ENCODE results near the gene ADAMTS2. TPM values are rescaled to one million over a fixed set of nuclear protein-coding genes. Genes with fewer than 3 reads are reported as not detected.
"Not testable (repeated sequence)": the region's sequence is repeated elsewhere in the genome, so short reads cannot be mapped to it uniquely, and the experiment has no call there.

Gene ADAMTS2
- total and polyA plus RNA-seq, 2 experiments from 2014 or later: 62.0 to 132 TPM

DNA sequence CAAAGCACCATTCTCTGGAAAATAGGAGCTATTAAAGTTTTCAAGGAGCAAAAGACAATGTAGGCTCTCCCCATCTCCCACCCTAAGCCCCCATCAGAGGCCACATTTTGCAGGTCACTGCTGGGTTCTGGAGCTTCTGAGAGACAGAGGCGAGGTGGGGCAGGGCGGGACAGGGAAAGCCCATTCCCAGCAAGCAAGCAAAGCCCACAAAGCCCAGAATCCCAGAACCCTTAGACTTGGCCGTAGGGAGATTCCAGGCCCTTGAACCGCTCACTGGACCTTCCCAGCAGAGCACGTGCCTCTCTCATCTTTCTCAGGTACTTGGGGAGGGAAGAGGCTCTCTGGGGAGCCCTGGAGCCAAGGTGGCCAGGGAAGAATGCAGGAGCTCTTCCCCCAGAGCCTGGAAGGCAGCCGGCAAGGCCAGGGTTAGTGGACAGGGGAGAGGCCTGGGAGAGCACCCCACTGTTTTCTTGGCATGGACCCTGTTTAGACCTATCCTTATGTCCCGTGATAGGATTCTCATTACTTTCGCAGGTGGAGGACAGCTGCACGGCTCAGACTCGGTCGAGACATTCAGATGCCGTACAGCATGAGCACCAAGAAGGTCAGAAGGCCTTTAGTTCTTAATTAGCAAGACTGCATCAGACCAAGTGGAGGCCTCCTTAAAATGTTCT, 232.7 kb downstream of the ADAMTS2 start:
- H3K9me2 ChIP-seq (ENCODE audit: insufficient read depth): no peaks in the 10 kb centered on the region
- H3K9me3 ChIP-seq (ENCODE audit: low read depth): no peaks in the 10 kb centered on the region
- H3K79me2 ChIP-seq (ENCODE audit: insufficient read depth): no peaks in the 10 kb centered on the region
- H3K36me3 ChIP-seq (ENCODE audit: low read depth): peaks cover 15% of the 10 kb centered on the region; the same call in 1 of the 2 replicates
- no peaks in the 10 kb centered on the region for H3K27me3 ChIP-seq (replicated peaks; ENCODE audit: insufficient read depth)
- no peak overlapping the region for H2AFZ ChIP-seq
- no peak overlapping the region for H3K27ac ChIP-seq
- H3K4me3 ChIP-seq: no peak overlapping the region
- in situ Hi-C loops (cut with MboI): no loop called here
- DNase-seq: no peak
- no peak overlapping the region for H3K9ac ChIP-seq
- no peaks in the 10 kb centered on the region for H4K20me1 ChIP-seq (ENCODE audit: insufficient read depth)
- TF ChIP-seq EZH2phosphoT487 (IDR thresholded peaks at IDR 0.05; ENCODE audit: insufficient read depth, low read depth) (no peak), EZH2 (IDR thresholded peaks at IDR 0.05; ENCODE audit: insufficient read depth, poor library complexity, severe bottlenecking) (no peak)
- WGBS, 2 experiments (ENCODE audit: low coverage in 1 of 2, low lambda C conversion rate in 2 of 2, missing lambda C conversion rate in 2 of 2): 90 to 94% methylated on average over 12 of the region's 12 CpGs
- no peaks in the 10 kb centered on the region for H3F3A ChIP-seq (ENCODE audit: insufficient read depth)
- no peak overlapping the region for H3K4me2 ChIP-seq (ENCODE audit: unreplicated experiment)
- H3K4me1 ChIP-seq (ENCODE audit: insufficient read depth): no peaks in the 10 kb centered on the region

GRCh38 chr5:179111267-179112207, 233.7 kb downstream of the ADAMTS2 start:
- H3K4me2 ChIP-seq (ENCODE audit: unreplicated experiment): no peak overlapping the region
- H3K9me3 ChIP-seq (ENCODE audit: low read depth): no peaks in the 10 kb centered on the region
- no peak for DNase-seq
- H4K20me1 ChIP-seq (ENCODE audit: insufficient read depth): no peaks in the 10 kb centered on the region
- TF ChIP-seq EZH2 (IDR thresholded peaks at IDR 0.05; ENCODE audit: insufficient read depth, poor library complexity, severe bottlenecking): no peak
- no peak for TF ChIP-seq EZH2phosphoT487 (IDR thresholded peaks at IDR 0.05; ENCODE audit: insufficient read depth, low read depth)
- no peak overlapping the region for H3K27ac ChIP-seq
- WGBS, 2 experiments (ENCODE audit: low coverage in 1 of 2, low lambda C conversion rate in 2 of 2, missing lambda C conversion rate in 2 of 2): 97% methylated on average over 21 of the region's 21 CpGs
- H3F3A ChIP-seq (ENCODE audit: insufficient read depth): no peaks in the 10 kb centered on the region
- no peaks in the 10 kb centered on the region for H3K9me2 ChIP-seq (ENCODE audit: insufficient read depth)
- no peak overlapping the region for H2AFZ ChIP-seq
- no peak overlapping the region for H3K9ac ChIP-seq
- no peaks in the 10 kb centered on the region for H3K79me2 ChIP-seq (ENCODE audit: insufficient read depth)
- no peaks in the 10 kb centered on the region for H3K27me3 ChIP-seq (replicated peaks; ENCODE audit: insufficient read depth)
- in situ Hi-C loops (cut with MboI): no loop called here
- no peaks in the 10 kb centered on the region for H3K4me1 ChIP-seq (ENCODE audit: insufficient read depth)
- no peak overlapping the region for H3K4me3 ChIP-seq
- peaks cover 15% of the 10 kb centered on the region; the same call in 1 of the 2 replicates for H3K36me3 ChIP-seq (ENCODE audit: low read depth)

DNA sequence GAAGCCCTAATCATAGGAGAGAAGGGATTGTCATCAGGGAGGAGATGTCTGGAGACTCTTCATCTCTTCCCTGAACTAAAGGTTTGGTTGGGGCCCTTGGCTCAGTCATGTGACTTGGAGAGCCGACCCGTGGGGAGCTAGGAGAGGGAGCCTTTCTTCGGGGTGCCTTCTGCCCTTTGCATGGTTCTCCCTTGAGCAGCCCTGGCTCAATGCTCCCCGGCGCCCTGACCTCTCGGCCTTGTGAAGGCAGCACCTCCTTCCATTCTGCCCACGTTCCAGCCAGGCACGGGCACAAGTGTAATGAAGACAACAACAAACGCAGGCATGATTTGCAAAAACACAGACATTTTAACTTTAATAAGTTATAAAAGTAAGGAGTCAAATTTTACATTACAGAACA, 234.7 kb downstream of the ADAMTS2 start:
- peaks cover 15% of the 10 kb centered on the region; the same call in 1 of the 2 replicates for H3K36me3 ChIP-seq (ENCODE audit: low read depth)
- H4K20me1 ChIP-seq (ENCODE audit: insufficient read depth): no peaks in the 10 kb centered on the region
- H3F3A ChIP-seq (ENCODE audit: insufficient read depth): no peaks in the 10 kb centered on the region
- WGBS, 2 experiments (ENCODE audit: low coverage in 1 of 2, low lambda C conversion rate in 2 of 2, missing lambda C conversion rate in 2 of 2): 92 to 95% methylated on average over 9 of the region's 9 CpGs
- H2AFZ ChIP-seq: no peak overlapping the region
- no peak for DNase-seq
- H3K4me1 ChIP-seq (ENCODE audit: insufficient read depth): no peaks in the 10 kb centered on the region
- H3K4me2 ChIP-seq (ENCODE audit: unreplicated experiment): no peak overlapping the region
- H3K27ac ChIP-seq: no peak overlapping the region
- no peaks in the 10 kb centered on the region for H3K9me2 ChIP-seq (ENCODE audit: insufficient read depth)
- no peak for TF ChIP-seq EZH2phosphoT487 (IDR thresholded peaks at IDR 0.05; ENCODE audit: insufficient read depth, low read depth)
- no peaks in the 10 kb centered on the region for H3K27me3 ChIP-seq (replicated peaks; ENCODE audit: insufficient read depth)
- H3K4me3 ChIP-seq: no peak overlapping the region
- H3K9me3 ChIP-seq (ENCODE audit: low read depth): no peaks in the 10 kb centered on the region
- no peaks in the 10 kb centered on the region for H3K79me2 ChIP-seq (ENCODE audit: insufficient read depth)
- in situ Hi-C loops (cut with MboI): no loop called here
- no peak overlapping the region for H3K9ac ChIP-seq

- H3K9ac ChIP-seq; H2AFZ ChIP-seq; H4K20me1 ChIP-seq (ENCODE audit: insufficient read depth); H3K4me1 ChIP-seq (ENCODE audit: insufficient read depth); H3K27me3 ChIP-seq (replicated peaks; ENCODE audit: insufficient read depth); in situ Hi-C loops (cut with MboI); H3K9me2 ChIP-seq (ENCODE audit: insufficient read depth); H3K27ac ChIP-seq; DNase-seq; H3K4me3 ChIP-seq; H3K79me2 ChIP-seq (ENCODE audit: insufficient read depth); H3F3A ChIP-seq (ENCODE audit: insufficient read depth); H3K4me2 ChIP-seq (ENCODE audit: unreplicated experiment): not testable (repeated sequence)
- 83 to 87% methylated on average over 16 of the region's 17 CpGs for WGBS, 2 experiments (ENCODE audit: low coverage in 1 of 2, low lambda C conversion rate in 2 of 2, missing lambda C conversion rate in 2 of 2)
- peaks cover 28% of the 10 kb centered on the region for H3K36me3 ChIP-seq (ENCODE audit: low read depth)
- peaks cover 12% of the 10 kb centered on the region for H3K9me3 ChIP-seq (ENCODE audit: low read depth)
These were observed 244.0 kb downstream of the ADAMTS2 start for GRCh38 chr5:179101282-179101681.
